Caki2 (cell line): Measurements from ENCODE around the gene GOPC. TPM values are rescaled to one million over a fixed set of nuclear protein-coding genes. Genes with fewer than 3 reads are reported as not detected.

Experiments
- DNase-seq: peaks from one replicate; pipeline ENCODE4 v3.0.0-alpha.2; 2015; ENCODE audit warnings: low read depth
- in situ Hi-C: cut with HindIII; loops from 2 replicates; pipeline ENCODE4 v1.10.0; 2016; ENCODE audit warnings: low sequenced_read_pairs, low pct_unique_long_range_greater_than_20kb, mixed read lengths
- total RNA-seq: library from RNA; depleted of rRNA; stranded (reverse); fragments of >200 nt; shearing (Covaris generic); gene quantifications from 2 replicates; pipeline ENCODE4 v1.2.3, GENCODE V29; 2014; ENCODE audit warnings: low replicate concordance

Gene GOPC
- total RNA-seq, 1 experiment from 2014 or later, result 8.0 TPM

DNA sequence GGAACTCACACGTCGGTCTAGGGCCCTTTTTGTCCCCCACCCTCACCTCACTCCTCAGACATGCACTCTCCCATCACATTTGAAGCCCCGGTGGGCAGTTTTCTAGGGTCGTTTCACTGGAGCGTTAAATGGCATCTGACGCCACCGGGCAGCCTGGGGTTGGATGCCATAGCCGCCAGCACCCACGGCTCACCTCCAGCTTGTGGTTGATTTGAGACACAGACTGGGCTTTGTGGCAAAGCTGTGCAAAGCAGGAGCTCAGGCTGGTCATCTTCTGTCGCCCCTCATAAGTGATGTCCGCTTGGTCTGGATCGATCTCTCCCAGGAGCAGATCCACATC is 530 bp downstream of the GOPC start:
- in situ Hi-C loops, result no loop called here
- no peak for DNase-seq

DNA sequence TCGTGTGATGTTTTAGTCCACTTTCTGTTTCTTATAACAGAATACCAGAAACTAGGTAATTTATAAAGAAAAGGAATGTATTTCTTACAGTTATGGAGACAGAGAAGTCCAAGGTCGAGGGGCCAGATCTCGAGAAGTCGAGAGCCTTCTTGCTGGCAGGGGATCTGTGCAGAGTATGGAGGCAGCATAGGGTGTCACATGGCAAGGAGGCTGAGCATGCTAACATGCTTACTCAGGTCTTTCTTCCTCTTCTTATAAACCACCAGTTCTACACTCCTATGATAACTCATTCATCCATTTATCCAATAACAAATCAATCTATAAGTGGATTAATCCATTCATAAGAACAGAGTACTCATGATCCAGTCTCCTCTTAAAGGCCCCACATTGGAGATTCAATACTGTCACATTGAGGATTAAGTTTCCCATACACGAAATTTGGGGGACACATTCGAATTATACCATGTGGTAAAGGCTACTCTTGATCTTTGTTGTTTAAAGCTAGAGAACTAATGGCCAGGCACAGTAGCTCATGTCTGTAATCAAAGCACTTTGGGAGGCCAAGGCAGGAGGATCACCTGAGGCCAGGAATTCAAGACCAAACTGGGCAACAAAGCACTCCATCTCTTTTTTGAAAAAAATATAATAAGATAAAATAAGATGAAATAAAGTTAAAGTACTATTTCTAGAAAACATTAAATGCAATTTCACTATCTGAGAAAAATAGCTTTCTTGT is 2.1 kb downstream of the GOPC start:
- in situ Hi-C loops, result no loop called here
- DNase-seq, result no peak

DNA sequence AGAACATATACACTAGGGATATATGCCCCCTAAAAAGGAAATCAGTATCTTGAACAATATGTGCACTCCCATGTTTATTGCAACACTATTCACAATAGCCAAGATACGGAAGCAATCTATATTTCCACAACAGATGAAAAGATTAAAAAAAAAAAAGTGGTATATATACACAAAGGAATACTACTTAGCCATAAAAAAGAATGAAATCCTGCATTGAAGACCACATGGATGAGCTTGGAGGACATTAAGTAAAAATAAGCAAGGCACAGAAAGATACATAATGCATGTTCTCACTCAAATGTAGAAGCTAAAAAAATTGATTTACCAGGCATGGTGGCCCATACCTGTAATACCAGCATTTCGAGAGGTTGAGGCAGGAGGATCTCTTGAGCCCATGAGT is 4.6 kb downstream of the GOPC start:
- in situ Hi-C loops, result no loop called here
- DNase-seq, result no peak

DNA sequence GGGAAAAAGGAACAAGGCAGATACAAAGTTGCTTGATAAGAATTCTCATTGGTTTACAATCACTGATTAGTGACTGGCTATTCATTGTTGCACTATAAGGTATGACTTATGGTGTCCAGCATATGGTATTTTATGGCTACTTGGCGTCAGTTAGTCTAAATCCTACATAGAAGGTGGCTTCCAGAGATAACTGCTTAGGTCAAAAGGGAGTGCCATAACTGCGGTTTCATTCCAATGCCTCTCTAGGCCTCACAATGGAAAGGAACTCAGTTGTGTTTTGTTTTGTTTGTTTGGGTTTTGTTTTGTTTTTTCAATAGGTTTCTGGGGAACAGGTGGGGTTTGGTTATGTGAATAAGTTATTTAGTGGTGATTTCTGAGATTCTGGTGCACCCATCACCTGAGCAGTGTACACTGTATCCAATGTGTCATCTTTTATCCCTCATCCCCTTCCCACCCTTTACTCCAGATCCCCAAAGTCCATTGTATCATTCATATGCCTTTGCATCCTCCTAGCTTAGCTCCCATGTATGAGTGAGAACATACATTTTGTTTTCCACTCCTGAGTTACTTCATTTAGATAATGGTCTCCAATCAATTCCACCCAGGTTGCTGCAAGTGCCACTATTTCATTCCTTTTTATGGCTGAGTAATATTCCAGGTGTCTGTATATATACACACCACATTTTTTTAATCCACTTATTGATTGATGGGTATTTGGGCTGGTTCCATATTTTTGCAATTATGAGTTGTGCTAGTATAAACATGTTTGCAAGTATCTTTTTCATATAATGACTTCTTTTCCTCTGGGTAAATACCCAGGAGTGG is 7.0 kb downstream of the GOPC start:
- in situ Hi-C loops, result no loop called here
- no peak for DNase-seq

DNA sequence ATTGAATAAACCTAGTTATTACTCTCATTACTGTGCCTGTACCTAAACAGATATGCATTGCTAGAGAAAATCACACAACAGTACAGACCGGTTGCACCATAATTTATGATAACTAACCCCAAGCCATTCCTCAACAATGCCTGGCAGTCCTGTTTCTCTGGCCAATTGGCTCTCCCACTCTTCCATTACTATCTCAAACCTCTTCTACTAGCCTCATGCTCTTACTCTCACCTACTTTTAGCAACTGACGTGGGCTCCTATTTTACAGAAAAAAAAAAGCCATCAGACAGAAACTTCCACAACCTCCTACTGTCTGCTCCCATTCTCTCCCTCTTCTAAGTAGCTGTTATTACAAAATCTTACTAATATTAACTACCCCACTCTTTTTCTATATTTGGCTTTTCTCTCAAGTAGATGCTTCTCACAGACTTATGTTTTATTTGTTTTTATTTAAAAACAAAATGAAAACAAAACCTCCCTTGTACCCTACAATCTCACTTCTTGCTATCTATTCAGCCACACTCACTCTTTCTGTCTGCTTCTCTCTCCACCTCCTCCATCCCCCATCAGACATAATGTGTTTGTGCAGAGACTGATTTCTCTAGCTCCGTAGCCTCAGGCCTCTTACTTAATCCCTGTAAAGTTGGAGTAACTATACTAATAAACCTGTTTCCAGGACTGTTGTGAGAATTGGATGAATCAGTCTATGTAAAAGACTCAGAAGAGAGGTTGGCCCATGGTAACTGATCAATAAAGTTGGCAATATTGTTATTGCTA is 9.1 kb downstream of the GOPC start:
- no peak for DNase-seq
- in situ Hi-C loops, result no loop called here

DNA sequence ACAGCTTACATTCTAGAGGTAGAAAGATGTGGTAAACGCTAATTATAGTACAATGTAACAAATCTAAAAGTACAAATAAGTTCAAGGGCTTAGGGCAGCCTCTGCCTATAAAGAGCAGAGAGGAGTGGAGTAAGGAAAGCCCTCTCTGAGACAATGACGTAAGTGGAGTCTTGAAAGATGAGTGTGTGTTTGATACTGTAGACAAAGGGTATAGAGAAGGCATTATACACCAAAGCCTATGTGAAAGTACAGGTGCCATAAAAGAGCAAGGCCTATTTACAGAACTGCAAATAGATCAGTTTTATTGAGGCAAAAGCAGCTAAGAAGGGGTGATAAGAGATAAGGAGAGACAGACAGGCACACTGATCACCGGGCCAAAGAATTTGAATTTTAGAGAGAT is 10.9 kb downstream of the GOPC start:
- DNase-seq, result no peak

DNA sequence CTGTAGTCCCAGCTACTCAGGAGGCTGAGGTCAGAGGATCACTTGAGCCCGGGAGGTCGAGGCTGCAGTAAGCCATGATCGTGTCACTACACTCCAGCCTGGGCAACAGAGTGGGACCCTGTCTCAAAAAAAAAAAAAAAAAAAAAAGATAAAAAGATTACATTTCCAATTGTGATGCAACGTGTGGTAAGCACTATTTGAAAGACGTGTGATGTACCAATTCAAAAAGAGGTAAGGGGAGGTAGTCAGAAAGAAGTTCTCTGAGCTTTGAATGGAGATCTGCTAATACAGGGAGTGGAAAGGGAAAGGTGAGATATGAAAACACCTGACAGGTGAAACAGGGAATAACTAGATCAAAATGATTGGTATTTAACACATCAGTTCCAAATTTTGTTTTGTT is 11.9 kb downstream of the GOPC start:
- in situ Hi-C loops, result no loop called here
- DNase-seq, result no peak

More for the DNA sequence above, 10.9 kb downstream of the GOPC start:
- in situ Hi-C loops, result no loop called here

DNA sequence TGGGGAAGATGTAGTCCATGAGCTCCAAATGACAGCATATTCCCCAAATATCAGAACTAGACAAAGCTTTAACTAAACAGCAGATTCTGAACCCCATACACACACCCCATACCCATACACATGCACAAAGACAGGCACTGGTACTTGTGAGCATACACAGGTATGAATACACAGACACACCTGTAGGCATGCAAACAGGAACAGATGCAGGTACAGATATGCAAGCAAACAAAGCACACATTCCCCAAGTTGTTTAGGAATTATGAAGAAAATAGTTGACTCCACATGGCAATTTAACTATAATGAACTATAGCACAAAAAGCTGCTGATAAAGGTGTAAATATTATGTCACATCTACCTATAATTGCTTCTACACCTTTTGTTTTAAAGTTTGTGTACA is 16.7 kb downstream of the GOPC start:
- no peak for DNase-seq

DNA sequence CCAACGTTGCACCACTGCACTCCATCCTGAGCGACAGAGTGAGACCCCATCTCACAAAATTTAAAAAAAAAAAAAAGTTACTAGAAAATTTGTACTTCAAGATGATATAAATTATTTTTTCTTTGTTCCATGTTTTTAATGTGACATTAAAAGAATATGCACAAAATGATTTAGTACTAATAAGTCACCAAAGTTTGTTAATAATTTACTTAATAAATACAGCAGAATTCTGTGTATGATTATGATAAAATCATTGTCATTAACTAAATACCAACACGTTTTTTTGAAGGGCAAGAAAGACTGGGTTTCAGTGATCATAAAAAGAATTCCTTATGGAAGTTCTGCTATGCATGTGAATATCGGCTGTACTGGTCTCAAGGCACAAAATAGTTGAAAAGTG is 28.1 kb downstream of the GOPC start:
- in situ Hi-C loops, result no loop called here
- no peak for DNase-seq

More for the DNA sequence above, 16.7 kb downstream of the GOPC start:
- in situ Hi-C loops, result no loop called here

DNA sequence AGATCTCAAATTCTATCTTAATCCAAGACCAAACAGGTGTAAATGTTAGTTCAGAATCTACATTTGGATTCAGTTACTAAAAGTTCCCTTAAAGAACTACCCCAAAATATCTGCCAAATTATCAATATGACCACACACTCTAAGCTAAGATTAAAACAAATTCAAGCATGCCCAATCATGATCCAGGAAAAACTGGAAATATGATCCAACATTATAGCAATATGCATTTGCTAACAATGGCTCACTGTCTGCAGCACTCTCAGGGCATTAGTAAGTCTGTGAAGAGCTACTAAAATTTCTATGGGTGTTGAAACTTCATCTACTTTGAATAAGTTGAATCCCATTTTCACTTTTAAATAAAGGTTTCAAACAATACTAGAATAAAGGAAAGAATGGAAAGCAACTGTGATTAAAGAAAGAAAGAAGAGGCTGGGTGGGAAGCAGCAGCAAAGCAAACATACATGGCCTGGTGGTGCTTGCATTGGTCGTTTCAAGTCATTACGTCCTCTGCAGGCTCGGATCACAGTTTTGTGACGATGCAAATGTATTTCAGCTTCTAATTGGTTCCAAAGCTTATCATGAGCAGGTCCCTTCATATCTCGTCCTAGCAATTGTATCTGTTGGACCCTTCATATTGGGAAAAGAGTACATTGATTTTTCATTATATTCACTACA is 29.2 kb downstream of the GOPC start:
- in situ Hi-C loops, result no loop called here

DNA sequence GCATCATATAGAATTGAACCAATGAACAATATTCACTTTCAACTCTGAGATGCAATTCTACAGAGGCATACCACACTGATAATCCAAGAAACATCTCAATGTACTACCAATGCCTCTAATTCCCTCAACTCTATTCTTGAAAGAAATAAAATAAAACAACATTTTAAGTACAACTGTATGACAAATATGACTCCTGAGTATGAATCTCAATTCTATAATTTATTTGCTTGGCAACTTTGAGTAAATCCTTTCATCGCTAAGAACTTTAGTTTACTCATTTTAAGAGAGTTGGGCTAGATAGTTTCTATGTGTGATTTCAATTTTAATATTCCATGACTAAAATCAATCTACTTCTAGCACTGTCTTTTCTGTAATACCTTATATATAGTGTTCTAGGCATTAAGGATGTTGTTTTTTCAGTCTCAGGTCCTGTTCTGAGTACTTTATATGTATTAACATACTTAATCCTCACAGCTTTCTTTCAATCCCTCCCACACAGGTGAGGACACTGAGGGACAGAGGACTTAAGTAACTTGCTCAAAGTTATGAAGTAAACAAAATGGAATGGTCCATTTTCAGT is 33.4 kb downstream of the GOPC start:
- no peak for DNase-seq
- in situ Hi-C loops, result no loop called here

More for the DNA sequence above, 29.2 kb downstream of the GOPC start:
- DNase-seq, result no peak

DNA sequence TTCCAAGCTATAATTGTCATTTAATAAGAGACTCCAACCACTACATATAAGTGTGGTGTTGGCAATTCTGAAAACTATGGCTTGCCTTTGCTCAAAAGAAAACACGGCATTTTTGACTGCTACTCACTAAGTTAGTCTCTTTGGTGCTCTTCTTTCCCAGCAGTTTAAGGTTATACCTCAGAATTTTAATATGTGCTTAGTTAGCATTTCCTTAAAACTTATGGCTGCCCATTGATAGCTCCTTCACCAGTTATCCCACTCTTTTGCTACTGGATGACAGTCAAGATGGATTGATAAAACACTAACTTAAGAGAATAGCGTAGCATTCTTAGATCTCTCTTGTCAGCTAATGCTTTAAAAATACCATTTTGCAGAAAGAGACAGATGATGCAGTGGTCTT is 34.1 kb downstream of the GOPC start:
- DNase-seq, result no peak
- in situ Hi-C loops, result no loop called here

DNA sequence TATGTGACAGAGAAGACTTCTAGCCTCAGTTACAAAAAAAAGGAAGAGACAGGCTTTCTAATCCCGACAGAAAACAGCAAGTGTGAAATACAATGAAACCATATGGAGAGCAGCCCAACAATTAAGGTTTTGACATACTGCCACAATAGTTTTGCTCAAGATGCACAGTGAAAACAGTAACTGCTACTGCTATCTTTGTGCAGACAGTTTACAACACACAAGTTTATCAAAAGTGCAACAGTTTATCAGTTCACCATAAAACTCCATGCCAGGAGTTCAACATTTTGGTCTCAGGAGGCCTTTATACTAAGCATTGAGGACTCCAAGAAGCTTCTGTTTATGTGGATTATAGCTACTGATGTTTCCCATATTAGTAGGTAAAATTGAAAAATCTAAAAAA is 37.6 kb downstream of the GOPC start:
- no peak for DNase-seq
- in situ Hi-C loops, result no loop called here

DNA sequence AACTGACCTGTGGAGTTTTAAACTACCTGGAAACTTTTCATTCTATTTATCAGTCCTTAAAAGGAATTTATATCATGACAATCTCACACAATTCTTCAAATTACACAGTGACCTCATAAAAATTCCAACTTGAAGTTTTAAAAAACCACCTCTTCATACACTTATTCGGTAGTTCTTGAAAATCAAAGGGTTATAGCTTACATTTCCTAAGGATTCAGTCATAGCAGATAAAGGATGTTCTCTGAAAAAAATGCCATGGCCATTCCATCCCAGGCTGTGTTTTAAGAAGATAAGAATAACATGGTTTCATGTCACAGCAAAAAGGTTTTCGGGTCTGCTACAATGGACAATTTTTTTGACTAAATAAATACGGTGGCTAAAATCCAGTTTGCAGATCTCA is 41.2 kb downstream of the GOPC start:
- in situ Hi-C loops, result no loop called here
- no peak for DNase-seq

DNA sequence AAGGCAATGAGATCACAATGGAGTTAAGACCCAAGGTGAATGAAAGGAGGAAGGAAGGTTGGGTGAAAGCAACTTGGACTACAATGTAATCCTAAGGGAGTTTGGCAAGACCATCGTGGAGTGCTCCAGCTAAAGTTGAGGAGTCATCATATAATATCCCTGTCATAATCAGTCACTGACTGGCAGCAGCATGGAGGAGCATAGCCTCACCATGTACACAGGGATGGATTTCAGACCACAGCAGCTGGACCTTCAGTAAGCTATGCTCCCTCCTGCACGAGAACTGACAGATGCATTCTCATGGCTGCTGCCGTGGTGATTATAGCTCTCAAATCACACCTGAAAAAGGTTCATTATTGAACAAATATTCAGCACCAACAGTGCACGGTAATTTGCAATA is 43.0 kb downstream of the GOPC start:
- no peak for DNase-seq
- in situ Hi-C loops, result no loop called here

DNA sequence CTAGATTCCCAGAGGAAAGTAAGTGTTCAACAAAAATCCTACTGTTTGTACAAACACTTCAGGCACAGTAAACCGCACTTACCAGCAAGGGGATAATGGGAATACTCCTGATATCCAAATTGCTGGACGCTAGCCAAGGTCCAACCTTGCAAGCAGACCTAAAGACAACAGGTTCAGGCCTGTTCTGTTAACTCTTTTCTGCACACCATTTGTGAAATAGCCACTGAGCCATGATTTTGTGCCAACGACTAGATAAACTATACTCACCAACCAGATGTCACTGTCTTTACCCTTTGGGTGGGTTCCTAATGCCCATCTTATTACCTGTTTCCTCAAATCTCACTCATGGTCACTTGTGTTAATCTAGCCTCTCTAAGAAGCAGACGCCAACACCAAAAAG is 43.5 kb downstream of the GOPC start:
- no peak for DNase-seq
- in situ Hi-C loops, result no loop called here

DNA sequence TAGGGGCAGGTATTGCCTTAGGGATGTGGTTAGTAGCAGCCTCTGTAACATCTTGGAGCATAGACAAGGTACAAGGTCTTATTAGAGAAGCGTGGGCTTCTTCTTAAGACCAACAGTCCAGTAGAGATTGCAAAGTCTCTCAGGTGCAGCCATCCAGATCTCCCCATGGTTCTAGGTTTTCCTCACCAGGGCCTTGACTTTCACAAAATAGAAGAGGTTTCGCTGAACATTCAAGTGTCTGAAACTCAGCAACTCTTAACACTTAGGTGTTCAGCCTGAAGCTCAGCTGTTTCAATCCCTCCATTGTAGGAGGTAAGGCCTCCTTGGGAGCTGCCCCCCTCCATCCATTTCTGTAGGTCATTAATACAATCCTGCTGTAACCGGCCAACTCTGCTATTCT is 44.4 kb downstream of the GOPC start:
- DNase-seq, result no peak
- in situ Hi-C loops, result no loop called here

DNA sequence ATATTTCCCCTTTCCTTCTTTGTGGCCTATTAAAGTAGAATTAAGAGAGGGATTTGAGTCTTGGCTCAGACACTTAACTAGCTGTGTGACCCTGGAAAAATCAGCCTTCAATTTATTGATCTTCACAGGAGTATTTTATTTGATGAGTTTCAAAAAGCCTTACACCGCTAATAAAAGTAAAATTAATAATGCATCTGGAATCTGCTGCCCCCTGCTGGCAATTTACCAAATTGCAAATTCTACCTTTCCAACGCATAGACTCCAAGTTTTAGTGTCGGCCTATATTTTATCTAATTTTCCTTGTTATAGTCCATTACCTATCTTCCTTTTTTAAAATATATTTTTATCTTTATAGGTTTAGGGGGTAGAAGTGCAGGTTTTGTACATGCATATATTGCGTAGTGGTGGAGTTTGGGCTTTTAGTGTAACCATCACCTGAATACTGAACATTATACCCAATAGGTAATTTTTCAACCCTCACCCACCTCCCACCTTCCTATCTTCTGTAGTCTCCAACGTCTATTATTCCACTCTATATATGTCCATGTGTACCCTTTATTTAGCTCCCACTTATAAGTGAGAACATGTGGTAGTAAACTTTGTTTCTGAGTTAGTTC is 46.3 kb downstream of the GOPC start:
- no peak for DNase-seq
- in situ Hi-C loops, result no loop called here
